Peyer's patch (tissue), 4 donors: ENCODE data around the gene CMTM7.

Source experiments
- CTCF ChIP-seq, 6 experiments: fragments of 450-650 bp in 4 of 6; fragments of 200-600 bp in 2 of 6; sonication (generic) in 1 of 6; IDR thresholded peaks; one replicate each; pipeline ENCODE4 v1.5.1; 2017 to 2019; ENCODE audit warnings: antibody characterized with exemption in 6 of 6, mild to moderate bottlenecking in 3 of 6, moderate library complexity in 1 of 6
- POLR2A ChIP-seq, 2 donors: fragments of 450-650 bp; IDR thresholded peaks; one replicate each; pipeline ENCODE4 v1.5.1; 2017; ENCODE audit warnings: antibody characterized with exemption in 2 of 2, mild to moderate bottlenecking in 2 of 2, moderate library complexity in 2 of 2

- TF ChIP-seq CTCF (IDR thresholded peaks at IDR 0.05) (no peak), POLR2A (IDR thresholded peaks at IDR 0.05) (no peak)
These were observed 6.3 kb downstream of the CMTM7 start for GRCh38 chr3:32397941-32398340.
